ENCODE data around the gene MEGF6. TPM values are rescaled to one million over a fixed set of nuclear protein-coding genes. Genes with fewer than 3 reads are reported as not detected.

The MEGF6 gene
- total RNA-seq, 1 donor: 2.2 TPM

DNA sequence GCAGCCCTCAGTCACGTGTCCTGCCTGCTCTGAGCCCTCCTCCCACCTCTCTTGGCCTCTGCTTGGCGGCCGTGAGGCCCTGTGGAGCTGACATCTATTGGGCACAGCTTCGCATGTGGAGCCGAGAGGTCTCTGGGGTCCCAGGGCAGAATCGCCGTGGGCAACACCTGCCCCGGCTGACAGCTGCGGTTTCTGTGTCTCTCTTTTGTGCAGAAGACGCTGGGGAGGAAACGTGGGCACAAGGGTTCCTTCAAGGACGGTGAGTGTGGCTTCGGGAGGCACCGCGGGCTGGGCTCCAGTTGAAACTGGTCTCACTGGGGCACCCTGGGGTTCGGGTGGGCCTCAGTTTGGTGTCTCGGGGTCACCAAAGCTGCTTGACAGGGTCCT lies 145.4 kb downstream of the MEGF6 start:
- H3K4me3 ChIP-seq (ENCODE audit: low read depth, low read length): no peak overlapping the region
- TF ChIP-seq, protein P1, sequence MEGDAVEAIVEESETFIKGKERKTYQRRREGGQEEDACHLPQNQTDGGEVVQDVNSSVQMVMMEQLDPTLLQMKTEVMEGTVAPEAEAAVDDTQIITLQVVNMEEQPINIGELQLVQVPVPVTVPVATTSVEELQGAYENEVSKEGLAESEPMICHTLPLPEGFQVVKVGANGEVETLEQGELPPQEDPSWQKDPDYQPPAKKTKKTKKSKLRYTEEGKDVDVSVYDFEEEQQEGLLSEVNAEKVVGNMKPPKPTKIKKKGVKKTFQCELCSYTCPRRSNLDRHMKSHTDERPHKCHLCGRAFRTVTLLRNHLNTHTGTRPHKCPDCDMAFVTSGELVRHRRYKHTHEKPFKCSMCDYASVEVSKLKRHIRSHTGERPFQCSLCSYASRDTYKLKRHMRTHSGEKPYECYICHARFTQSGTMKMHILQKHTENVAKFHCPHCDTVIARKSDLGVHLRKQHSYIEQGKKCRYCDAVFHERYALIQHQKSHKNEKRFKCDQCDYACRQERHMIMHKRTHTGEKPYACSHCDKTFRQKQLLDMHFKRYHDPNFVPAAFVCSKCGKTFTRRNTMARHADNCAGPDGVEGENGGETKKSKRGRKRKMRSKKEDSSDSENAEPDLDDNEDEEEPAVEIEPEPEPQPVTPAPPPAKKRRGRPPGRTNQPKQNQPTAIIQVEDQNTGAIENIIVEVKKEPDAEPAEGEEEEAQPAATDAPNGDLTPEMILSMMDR (IDR thresholded peaks at IDR 0.05; ENCODE audit: insufficient read depth, low read depth, low read length): no peak
- DNase-seq (ENCODE audit: low read depth): no peak

DNA sequence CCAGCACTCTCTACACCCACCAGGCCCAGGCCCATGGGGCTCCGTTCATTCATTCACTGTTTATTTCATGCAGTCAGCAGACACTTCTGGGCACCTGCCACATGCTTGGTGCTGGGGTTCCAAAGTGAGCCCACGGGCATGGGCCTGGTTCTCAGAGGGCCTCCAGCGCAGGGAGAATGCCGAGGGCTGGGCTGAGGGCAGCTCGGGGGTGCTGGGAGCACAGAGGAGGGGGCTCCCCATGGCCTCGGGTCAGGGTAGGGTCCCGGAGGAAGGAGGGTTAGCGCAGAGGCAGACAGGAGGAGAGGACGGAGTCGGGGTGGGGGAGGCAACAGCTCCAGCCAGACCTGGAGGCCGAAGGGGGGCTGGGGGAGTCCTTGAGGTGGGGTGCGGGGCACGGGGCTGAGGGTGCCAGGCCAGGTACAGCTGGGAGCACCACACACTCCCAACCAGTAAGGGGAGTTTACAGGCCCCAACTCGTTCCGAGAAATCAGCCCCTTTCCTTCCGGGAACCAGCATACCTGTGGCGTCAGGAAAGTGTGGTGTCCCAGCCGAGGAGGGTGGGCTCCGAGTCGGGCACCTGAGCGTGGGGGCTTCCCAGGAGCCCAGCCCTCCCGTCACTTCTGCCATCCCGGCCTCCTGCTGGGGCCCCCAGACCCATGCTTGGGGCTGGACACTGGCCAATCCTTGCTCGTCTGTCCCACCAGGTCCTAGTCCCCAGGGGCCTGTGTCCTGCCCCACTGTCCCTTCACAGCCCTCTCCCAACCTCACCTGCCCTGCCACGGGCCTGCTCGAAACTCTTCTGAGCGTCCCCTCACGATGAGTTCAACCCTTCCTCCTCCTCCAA lies 146.0 kb downstream of the MEGF6 start:
- TF ChIP-seq, protein P1 (IDR thresholded peaks at IDR 0.05; ENCODE audit: insufficient read depth, low read depth, low read length): no peak
- H3K4me3 ChIP-seq (ENCODE audit: low read depth, low read length): no peak overlapping the region
- DNase-seq (ENCODE audit: low read depth): no peak

DNA sequence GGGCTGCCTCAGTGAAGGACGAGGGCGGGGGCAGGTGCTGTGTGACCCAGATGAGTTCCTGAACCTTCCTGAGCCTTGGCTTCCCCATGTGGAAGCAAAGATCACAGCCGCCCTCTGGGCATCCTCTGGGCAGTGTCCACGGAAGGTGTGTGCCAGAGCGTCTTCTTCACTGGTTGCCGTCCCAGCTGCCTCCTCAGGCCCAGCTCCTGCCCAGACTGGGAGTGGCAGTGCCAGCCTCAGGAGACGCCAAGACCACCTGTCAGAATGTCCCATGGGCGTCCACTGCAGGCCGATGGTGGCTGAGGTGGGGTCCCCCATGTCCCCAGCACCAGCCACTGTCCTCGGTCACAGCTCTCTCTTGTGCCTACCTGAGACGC lies 146.7 kb downstream of the MEGF6 start:
- no peak overlapping the region for H3K4me3 ChIP-seq (ENCODE audit: low read depth, low read length)
- no peak for DNase-seq (ENCODE audit: low read depth)
- TF ChIP-seq, protein P1 (IDR thresholded peaks at IDR 0.05; ENCODE audit: insufficient read depth, low read depth, low read length): no peak

DNA sequence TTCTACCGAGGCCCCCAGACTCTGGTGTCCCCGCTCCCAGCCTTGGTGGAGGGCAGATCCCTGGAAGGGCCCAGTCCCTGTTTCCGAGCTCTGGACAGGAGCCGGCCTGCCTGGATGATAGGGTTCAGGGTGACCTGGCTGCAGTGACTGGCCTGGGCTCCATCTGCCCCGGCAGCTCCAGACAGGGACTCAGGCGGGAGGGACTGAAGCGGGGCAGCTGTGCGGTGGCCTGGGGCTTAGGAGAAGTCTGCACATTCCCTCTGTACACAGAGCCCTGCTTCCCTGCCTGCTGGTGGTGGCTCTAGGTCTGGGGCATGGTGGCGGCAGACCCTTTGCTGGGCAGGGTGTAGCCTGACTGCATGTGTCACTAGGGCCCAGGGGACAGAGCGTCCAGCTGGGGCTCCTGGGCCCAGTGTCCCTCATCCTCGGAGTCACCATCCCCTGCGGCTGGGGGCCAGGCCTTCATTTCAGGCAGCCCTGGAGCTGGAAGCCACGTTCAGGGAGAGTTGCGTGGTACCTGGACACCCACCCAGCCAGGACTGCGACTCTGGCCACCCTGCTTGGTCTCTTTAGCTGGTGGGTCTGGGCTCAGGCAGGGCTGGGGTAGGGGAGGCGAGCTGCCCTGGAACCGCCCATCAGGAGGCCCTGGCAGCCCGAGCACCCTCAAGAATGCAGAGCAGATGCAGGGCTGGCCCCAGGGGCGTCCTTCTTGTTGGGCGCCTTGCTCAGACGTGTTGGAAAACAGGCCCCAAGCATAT lies 147.2 kb downstream of the MEGF6 start:
- no peak overlapping the region for H3K4me3 ChIP-seq (ENCODE audit: low read depth, low read length)
- TF ChIP-seq, protein P1 (IDR thresholded peaks at IDR 0.05; ENCODE audit: insufficient read depth, low read depth, low read length): no peak
- no peak for DNase-seq (ENCODE audit: low read depth)

DNA sequence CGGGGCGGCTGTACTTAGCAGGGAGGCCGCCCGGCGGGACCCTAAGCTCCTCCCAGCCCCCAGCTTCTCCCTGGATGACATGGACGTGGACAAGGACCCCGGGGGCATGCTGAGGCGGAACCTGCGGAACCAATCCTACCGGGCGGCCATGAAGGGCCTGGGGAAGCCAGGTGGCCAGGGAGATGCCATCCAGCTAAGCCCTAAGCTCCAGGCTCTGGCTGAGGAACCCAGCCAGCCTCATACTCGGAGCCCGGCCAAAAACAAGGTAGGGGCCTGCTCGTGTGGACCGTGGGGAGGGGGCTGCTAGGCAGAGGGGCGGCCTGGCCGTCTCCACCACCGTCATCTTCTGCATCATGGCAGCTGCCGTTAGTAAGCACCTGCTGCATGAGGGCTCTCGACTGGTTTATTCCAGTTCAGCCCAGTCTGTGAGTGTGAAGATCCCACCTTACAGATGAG lies 147.9 kb downstream of the MEGF6 start:
- no peak overlapping the region for H3K4me3 ChIP-seq (ENCODE audit: low read depth, low read length)
- DNase-seq (ENCODE audit: low read depth): no peak
- TF ChIP-seq, protein P1 (IDR thresholded peaks at IDR 0.05; ENCODE audit: insufficient read depth, low read depth, low read length): no peak

DNA sequence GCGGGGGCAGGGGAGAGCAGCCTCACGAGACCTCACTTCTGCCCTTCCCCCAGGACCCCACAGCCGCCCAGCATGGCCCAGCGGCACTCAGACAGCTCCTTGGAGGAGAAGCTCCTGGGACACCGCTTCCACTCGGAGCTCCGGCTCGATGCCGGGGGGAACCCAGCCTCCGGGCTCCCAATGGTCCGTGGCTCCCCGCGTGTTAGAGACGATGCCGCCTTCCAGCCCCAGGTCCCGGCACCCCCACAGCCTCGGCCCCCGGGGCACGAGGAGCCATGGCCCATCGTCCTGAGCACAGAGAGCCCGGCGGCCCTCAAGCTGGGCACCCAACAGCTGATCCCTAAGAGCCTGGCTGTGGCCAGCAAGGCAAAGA lies 148.3 kb downstream of the MEGF6 start:
- no peak overlapping the region for H3K4me3 ChIP-seq (ENCODE audit: low read depth, low read length)
- TF ChIP-seq, protein P1 (IDR thresholded peaks at IDR 0.05; ENCODE audit: insufficient read depth, low read depth, low read length): no peak
- DNase-seq (ENCODE audit: low read depth): no peak
